ENCODE results near the gene CD81.

- TF ChIP-seq CTCF (IDR thresholded peaks at IDR 0.05; ENCODE audit: low read depth, low read length, poor library complexity, severe bottlenecking) (no peak), EZH2phosphoT487 (IDR thresholded peaks at IDR 0.05; ENCODE audit: borderline replicate concordance, low read length) (no peak)
These were observed 19.9 kb upstream of the CD81 start for GRCh38 chr11:2357246-2357645.
